Left ventricle myocardium inferior (tissue), 1 donor: ENCODE results near the gene TRIM8. TPM values are rescaled to one million over a fixed set of nuclear protein-coding genes. Genes with fewer than 3 reads are reported as not detected.

Experiments used
- DNase-seq: peaks from one replicate; pipeline ENCODE4 v3.0.0-alpha.2; 2020
- H3K27ac ChIP-seq: fragments of 200-600 bp; replicated peaks from 2 replicates; pipeline ENCODE4 v1.8.0; 2021
- H3K27me3 ChIP-seq: fragments of 200-600 bp; 2 replicates; pipeline ENCODE4 v1.8.0; 2021; ENCODE audit warnings: low read depth
- H3K36me3 ChIP-seq: fragments of 200-600 bp; 2 replicates; pipeline ENCODE4 v1.8.0; 2021
- H3K4me1 ChIP-seq: fragments of 200-600 bp; 2 replicates; pipeline ENCODE4 v1.8.0; 2021
- H3K4me3 ChIP-seq: fragments of 200-600 bp; 2 replicates; pipeline ENCODE4 v1.8.0; 2021; ENCODE audit warnings: mild to moderate bottlenecking, moderate library complexity
- H3K9me3 ChIP-seq: fragments of 200-600 bp; replicated peaks from 2 replicates; pipeline ENCODE4 v1.8.0; 2021
- intact Hi-C: fragments of 100-400 bp; cut with micrococcal nuclease; formaldehyde crosslinking; loops from one replicate; pipeline ENCODE4 v1.11.0; 2022
- total RNA-seq: library from RNA; stranded (reverse); fragmentation: NEBNext Ultra II Directional; extraction: Animal tissue kit (Norgen Biotek cat#: 25700); gene quantifications from one replicate; pipeline ENCODE4 v1.2.1, GENCODE V29; 2021
- TF ChIP-seq, protein P1 (sequence below): fragments of 200-600 bp; IDR thresholded peaks from 2 replicates; pipeline ENCODE4 v1.8.0; 2021; ENCODE audit warnings: antibody characterized with exemption, mild to moderate bottlenecking, borderline replicate concordance
- donor health status: DM: no; HTN: yes; CAD: no; lungs with severe emphysema.

Gene TRIM8
- total RNA-seq, 1 donor from 2014 or later = 95.1 TPM

DNA sequence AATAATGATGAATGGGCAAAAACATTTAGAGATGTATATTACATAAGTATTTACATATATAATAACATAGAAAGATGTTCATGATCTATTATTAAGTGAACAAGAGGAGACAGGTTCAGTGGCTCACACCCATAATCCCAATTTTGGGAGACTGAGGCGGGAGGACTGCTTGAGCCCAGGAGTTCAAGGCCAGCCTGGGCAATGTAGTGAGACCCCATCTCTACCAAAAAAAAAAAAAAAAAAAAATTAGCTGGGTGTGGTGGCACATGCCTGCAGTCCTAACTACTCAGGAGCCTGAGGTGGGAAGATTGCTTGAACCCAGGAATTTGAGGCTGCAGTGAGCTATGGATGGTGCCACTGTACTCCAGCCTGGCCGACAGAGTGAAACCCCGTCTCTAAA is 57.5 kb downstream of the TRIM8 start:
- peaks cover 34% of the 10 kb centered on the region for H3K36me3 ChIP-seq
- H3K27me3 ChIP-seq = no peaks in the 10 kb centered on the region
- H3K4me3 ChIP-seq = no peak overlapping the region
- TF ChIP-seq, protein P1, sequence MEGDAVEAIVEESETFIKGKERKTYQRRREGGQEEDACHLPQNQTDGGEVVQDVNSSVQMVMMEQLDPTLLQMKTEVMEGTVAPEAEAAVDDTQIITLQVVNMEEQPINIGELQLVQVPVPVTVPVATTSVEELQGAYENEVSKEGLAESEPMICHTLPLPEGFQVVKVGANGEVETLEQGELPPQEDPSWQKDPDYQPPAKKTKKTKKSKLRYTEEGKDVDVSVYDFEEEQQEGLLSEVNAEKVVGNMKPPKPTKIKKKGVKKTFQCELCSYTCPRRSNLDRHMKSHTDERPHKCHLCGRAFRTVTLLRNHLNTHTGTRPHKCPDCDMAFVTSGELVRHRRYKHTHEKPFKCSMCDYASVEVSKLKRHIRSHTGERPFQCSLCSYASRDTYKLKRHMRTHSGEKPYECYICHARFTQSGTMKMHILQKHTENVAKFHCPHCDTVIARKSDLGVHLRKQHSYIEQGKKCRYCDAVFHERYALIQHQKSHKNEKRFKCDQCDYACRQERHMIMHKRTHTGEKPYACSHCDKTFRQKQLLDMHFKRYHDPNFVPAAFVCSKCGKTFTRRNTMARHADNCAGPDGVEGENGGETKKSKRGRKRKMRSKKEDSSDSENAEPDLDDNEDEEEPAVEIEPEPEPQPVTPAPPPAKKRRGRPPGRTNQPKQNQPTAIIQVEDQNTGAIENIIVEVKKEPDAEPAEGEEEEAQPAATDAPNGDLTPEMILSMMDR = no peak
- no peaks in the 10 kb centered on the region for H3K4me1 ChIP-seq
- no peak for DNase-seq
- intact Hi-C loops = no loop called here
- H3K9me3 ChIP-seq = no peaks in the 10 kb centered on the region
- no peak overlapping the region for H3K27ac ChIP-seq

GRCh38 chr10:102702742-102703141 is 58.5 kb downstream of the TRIM8 start:
- no peaks in the 10 kb centered on the region for H3K27me3 ChIP-seq
- intact Hi-C loops = no loop called here
- H3K27ac ChIP-seq = no peak overlapping the region
- H3K36me3 ChIP-seq = peaks cover 25% of the 10 kb centered on the region
- no peaks in the 10 kb centered on the region for H3K9me3 ChIP-seq
- H3K4me3 ChIP-seq = no peak overlapping the region
- no peak for DNase-seq
- TF ChIP-seq, protein P1 = no peak
- no peaks in the 10 kb centered on the region for H3K4me1 ChIP-seq

DNA sequence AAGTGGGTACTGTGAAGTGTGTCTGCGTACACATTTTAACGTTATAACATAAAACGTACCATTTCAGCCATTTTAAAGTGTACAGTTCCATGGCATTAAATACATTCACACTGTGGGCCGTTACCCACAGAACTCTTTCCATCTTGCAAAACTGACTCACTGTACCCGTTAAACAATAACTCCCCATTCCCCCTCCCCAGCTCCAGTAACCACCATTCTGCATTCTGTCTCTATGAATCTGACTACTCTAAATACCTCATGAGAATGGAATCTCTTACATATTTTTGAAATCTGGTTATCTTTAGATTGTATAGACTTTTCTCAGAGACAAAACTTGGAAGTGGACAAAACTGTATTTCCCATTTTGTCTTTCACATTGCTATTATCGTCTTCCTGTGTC is 60.6 kb downstream of the TRIM8 start:
- H3K4me1 ChIP-seq = peaks cover 3% of the 10 kb centered on the region
- peaks cover 9% of the 10 kb centered on the region for H3K36me3 ChIP-seq
- no peak overlapping the region for H3K4me3 ChIP-seq
- H3K27me3 ChIP-seq = no peaks in the 10 kb centered on the region
- TF ChIP-seq, protein P1 = no peak
- no peak for DNase-seq
- H3K27ac ChIP-seq = no peak overlapping the region
- H3K9me3 ChIP-seq = no peaks in the 10 kb centered on the region
- intact Hi-C loops = no loop called here

- TF ChIP-seq, protein P1 = no peak
- peaks cover 9% of the 10 kb centered on the region for H3K36me3 ChIP-seq
- intact Hi-C loops = no loop called here
- H3K4me3 ChIP-seq = no peak overlapping the region
- peaks cover 9% of the 10 kb centered on the region for H3K4me1 ChIP-seq
- no peak for DNase-seq
- no peaks in the 10 kb centered on the region for H3K27me3 ChIP-seq
- H3K9me3 ChIP-seq = no peaks in the 10 kb centered on the region
- H3K27ac ChIP-seq = no peak overlapping the region
These were observed 61.3 kb downstream of the TRIM8 start for GRCh38 chr10:102705531-102705930.

Other genes starting within 250 kb of the TRIM8 start
- gene NFKB2, start 248.8 kb upstream of the TRIM8 start, total RNA-seq = 11.0 TPM
- 0.93 TPM for gene PSD, start 225.7 kb upstream of the TRIM8 start, total RNA-seq
- 12.3 TPM for gene FBXL15, start 223.6 kb upstream of the TRIM8 start, total RNA-seq
- 72.3 TPM for gene CUEDC2, start 211.9 kb upstream of the TRIM8 start, total RNA-seq
- gene C10orf95, start 192.9 kb upstream of the TRIM8 start, total RNA-seq = not detected
- 103 TPM for gene ACTR1A, start 141.8 kb upstream of the TRIM8 start, total RNA-seq
- 7.9 TPM for gene SUFU, start 140.5 kb upstream of the TRIM8 start, total RNA-seq
- 13.4 TPM for gene ARL3, start 69.9 kb downstream of the TRIM8 start, total RNA-seq
- 1.6 TPM for gene SFXN2, start 70.2 kb downstream of the TRIM8 start, total RNA-seq
- gene WBP1L, start 99.5 kb downstream of the TRIM8 start, total RNA-seq = 22.6 TPM
- gene CYP17A1, start 192.9 kb downstream of the TRIM8 start, total RNA-seq = not detected
- 14.4 TPM for gene BORCS7, start 209.8 kb downstream of the TRIM8 start, total RNA-seq
- 17.2 TPM for gene AS3MT, start 225.0 kb downstream of the TRIM8 start, total RNA-seq